ENCODE measurements around the gene BHLHE23. TPM values are rescaled to one million over a fixed set of nuclear protein-coding genes. Genes with fewer than 3 reads are reported as not detected.

BHLHE23 gene
- total RNA-seq, 2 experiments from 2014 or later, result not detected

- no peak overlapping the region for H3K4me3 Mint-ChIP-seq
- H3K27ac Mint-ChIP-seq, result no peak overlapping the region
- peaks cover 12% of the 10 kb centered on the region for H3K27me3 Mint-ChIP-seq
- no peaks in the 10 kb centered on the region for H3K36me3 Mint-ChIP-seq
- DNase-seq, result no peak
- H3K9me3 Mint-ChIP-seq, result no peaks in the 10 kb centered on the region
- H3K4me1 Mint-ChIP-seq, result peaks cover 5% of the 10 kb centered on the region
These were observed 16.5 kb upstream of the BHLHE23 start for GRCh38 chr20:63023071-63023935.

DNA sequence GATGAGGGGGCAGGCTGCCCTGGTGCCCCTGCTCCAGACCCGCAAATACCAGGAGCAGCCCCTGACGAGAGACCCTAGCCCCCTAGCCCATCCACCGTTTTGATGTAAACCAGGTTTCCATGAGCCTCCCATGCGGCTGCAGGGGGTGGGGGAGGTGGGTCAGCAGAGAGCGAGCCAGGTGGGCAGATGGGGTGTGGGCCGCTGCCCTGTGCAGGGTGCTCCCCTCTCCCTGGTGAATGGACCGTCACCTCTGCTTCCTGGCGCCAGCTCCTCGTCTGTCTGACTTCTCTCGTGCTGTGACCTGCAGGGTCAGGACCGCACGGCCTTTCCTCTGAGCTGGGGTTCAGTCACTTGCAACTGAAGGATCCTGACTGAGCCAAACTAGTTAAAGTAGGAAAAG, 15.7 kb upstream of the BHLHE23 start:
- peaks cover 3% of the 10 kb centered on the region for H3K4me1 Mint-ChIP-seq
- no peaks in the 10 kb centered on the region for H3K9me3 Mint-ChIP-seq
- H3K27ac Mint-ChIP-seq, result no peak overlapping the region
- DNase-seq, result no peak
- peaks cover 5% of the 10 kb centered on the region for H3K27me3 Mint-ChIP-seq
- H3K4me3 Mint-ChIP-seq, result no peak overlapping the region
- H3K36me3 Mint-ChIP-seq, result no peaks in the 10 kb centered on the region

DNA sequence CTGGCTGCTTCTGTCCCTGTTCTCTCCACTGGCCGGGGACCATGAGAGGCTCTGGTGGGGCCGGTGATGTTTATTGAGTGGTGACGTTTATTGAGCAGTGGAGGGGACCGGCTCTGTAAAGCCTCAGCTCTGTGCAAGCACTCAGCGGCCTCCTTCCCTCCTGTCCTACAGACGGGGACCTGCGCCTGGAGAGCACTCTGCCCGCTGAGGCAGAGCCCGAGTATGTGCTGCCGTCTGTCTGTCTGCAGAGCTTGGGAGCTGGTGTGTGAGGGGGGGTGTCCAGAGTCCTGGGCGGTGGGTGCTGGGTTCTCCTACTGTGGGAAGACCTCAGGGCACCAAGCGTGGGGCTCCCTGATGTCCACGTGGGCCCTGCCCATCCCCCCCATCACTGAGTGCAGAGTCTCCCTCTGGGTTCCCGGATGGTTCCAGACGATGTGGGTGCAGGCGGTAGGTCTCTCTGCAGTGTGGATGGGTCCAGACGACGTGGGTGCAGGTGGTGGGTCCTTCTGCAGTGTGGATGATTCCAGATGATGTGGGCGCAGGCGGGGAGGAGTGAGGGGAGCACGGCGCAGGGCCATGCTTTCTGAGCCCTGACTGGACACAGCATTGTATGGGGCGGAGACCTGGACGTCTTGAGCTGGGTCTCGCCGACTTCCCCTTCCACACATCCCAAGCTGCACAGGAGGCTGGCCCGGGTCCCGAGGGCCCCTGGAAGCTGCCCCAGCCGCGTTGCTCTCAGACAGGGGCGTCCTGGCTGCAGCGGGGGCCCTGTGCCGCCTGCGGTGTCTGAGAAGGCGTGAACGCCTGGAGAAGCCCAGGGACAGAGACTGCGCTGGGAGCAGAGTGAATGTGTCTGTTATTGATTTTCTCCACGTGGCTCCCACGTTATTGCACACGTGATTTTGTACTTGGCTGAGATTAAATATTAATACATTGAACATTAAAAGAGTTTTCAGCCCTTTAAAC, 14.9 kb upstream of the BHLHE23 start:
- H3K27ac Mint-ChIP-seq, result no peak overlapping the region

DNA sequence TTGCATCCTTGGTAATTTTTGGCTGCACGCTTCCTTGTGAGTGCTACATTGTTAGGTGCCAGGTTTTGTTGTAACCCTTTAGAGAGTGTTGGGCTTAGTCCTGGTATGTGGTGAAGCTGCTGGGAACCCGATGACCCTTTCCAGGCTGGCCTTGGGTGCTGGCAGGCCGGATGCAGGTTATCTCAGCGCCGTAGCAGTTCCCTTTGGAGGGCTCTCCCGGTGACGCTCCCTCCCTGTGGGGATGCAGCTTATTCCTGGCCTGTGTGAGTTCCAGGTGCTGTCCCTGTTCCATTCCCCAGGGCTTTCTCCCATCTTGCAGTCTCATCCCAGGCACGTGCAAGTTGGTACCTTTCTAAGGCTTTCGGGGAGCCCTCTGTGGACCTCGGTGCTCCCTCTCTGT, 13.9 kb upstream of the BHLHE23 start:
- Mint-ChIP-seq H3K27me3 (peaks cover 11% of the 10 kb centered on the region), H3K9me3 (no peaks in the 10 kb centered on the region), H3K4me1 (peaks cover under 1% of the 10 kb centered on the region), H3K27ac (no peak overlapping the region), H3K4me3 (no peak overlapping the region), H3K36me3 (peaks cover 2% of the 10 kb centered on the region)
- DNase-seq, result no peak

More for the DNA sequence above, 14.9 kb upstream of the BHLHE23 start:
- Mint-ChIP-seq H3K4me3 (no peak overlapping the region), H3K9me3 (no peaks in the 10 kb centered on the region), H3K27me3 (peaks cover 3% of the 10 kb centered on the region), H3K4me1 (peaks cover 3% of the 10 kb centered on the region), H3K36me3 (peaks cover under 1% of the 10 kb centered on the region)
- DNase-seq, result no peak

DNA sequence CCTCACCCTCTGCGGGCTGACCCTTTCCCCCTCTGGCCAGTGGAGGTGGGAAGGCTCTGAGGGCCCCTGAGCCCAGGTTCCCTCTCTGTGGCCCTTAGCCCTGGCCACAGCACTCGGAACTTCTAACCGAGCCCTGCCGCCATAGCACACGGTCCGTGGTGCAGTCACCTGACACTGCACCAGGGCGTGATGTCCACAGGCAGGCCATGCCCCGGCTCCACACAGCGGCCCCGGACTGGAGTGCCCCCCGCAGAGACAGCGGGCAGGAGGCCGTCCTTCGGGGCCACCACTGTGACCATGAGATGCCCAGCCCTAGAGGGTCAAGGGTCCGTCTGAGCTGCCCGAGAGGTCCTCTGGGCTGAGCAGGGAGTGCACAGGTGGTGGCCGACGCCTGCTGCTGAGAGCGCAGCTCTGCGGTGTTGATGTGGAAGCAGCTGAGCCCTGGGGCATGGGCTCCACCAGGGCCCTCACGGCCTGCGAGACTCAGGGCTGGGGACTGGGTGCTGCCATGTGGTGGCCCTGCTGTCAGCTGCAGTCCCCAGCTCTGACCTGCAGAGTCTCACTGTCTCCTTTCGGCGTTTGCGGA, 11.2 kb upstream of the BHLHE23 start:
- peaks cover 2% of the 10 kb centered on the region for H3K4me1 Mint-ChIP-seq
- peaks cover 34% of the 10 kb centered on the region for H3K27me3 Mint-ChIP-seq
- no peak overlapping the region for H3K27ac Mint-ChIP-seq
- DNase-seq, result no peak
- H3K36me3 Mint-ChIP-seq, result peaks cover 8% of the 10 kb centered on the region
- H3K4me3 Mint-ChIP-seq, result no peak overlapping the region
- H3K9me3 Mint-ChIP-seq, result peaks cover 14% of the 10 kb centered on the region

- Mint-ChIP-seq H3K9me3 (peaks cover 16% of the 10 kb centered on the region), H3K27me3 (peaks cover 39% of the 10 kb centered on the region), H3K27ac (no peak overlapping the region), H3K4me1 (peaks cover 2% of the 10 kb centered on the region), H3K4me3 (no peak overlapping the region), H3K36me3 (peaks cover 8% of the 10 kb centered on the region)
- no peak for DNase-seq
These were observed 10.5 kb upstream of the BHLHE23 start for GRCh38 chr20:63017076-63017825.

DNA sequence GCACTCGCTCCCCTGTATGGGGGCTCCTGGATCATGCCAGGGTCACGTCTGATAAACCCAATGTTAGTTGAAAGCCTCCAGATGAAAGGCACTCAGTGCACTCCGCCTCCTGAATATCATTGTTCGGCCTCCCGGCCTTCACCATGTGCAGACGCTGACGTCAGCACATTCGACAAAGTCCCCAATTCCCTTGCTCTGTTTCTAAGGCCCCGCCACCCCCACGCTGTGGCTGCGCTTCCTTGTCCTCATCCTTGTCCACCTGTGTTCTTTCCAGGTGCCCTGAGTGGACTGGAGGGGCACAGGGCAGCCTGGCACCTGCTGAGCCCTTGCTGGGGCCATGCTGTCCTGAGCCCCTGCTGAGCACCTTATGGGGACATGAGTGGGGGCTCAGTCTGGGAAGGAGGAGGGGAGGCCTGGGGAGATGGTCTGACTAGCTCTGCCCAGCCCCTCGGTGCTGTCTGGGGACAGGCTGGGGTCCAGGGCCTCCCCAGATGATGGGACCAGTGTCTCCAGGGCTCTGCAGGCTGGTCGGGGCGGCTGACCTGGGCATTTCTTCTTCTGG, 9.8 kb upstream of the BHLHE23 start:
- no peak overlapping the region for H3K4me3 Mint-ChIP-seq
- H3K27ac Mint-ChIP-seq, result no peak overlapping the region
- H3K36me3 Mint-ChIP-seq, result peaks cover 8% of the 10 kb centered on the region
- peaks cover 39% of the 10 kb centered on the region for H3K27me3 Mint-ChIP-seq
- H3K4me1 Mint-ChIP-seq, result peaks cover 2% of the 10 kb centered on the region
- DNase-seq, result no peak
- peaks cover 16% of the 10 kb centered on the region for H3K9me3 Mint-ChIP-seq

GRCh38 chr20:63015662-63016361, 9.0 kb upstream of the BHLHE23 start:
- H3K9me3 Mint-ChIP-seq, result peaks cover 16% of the 10 kb centered on the region
- H3K4me1 Mint-ChIP-seq, result peaks cover 2% of the 10 kb centered on the region
- H3K27me3 Mint-ChIP-seq, result peaks cover 39% of the 10 kb centered on the region
- H3K4me3 Mint-ChIP-seq, result no peak overlapping the region
- DNase-seq, result no peak
- peaks cover 8% of the 10 kb centered on the region for H3K36me3 Mint-ChIP-seq
- H3K27ac Mint-ChIP-seq, result no peak overlapping the region

GRCh38 chr20:63015147-63015661, 8.4 kb upstream of the BHLHE23 start:
- H3K4me3 Mint-ChIP-seq, result no peak overlapping the region
- peaks cover 39% of the 10 kb centered on the region for H3K27me3 Mint-ChIP-seq
- peaks cover 16% of the 10 kb centered on the region for H3K9me3 Mint-ChIP-seq
- H3K4me1 Mint-ChIP-seq, result peaks cover 6% of the 10 kb centered on the region
- H3K36me3 Mint-ChIP-seq, result peaks cover 8% of the 10 kb centered on the region
- DNase-seq, result no peak
- H3K27ac Mint-ChIP-seq, result no peak overlapping the region

DNA sequence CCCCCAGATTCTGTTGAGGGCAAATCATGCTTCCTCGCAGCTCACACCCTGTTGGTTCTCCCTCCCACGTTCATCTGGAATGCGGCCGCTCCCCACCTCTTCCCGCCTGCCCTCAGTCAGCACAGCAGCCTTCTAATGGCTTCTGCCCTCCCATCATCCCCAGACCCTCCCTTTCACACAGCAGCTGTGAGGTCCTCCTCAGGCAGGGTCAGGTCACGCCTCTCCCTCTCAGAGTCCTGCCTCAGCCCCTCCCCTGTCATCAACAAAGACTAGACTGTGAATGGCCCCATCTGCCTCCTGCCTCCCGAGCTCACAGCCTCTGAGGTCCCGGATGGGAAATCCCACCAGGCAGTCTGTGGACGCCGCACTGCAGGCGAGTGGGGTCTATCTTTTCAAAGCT, 7.9 kb upstream of the BHLHE23 start:
- no peak for DNase-seq
- Mint-ChIP-seq H3K36me3 (peaks cover 8% of the 10 kb centered on the region), H3K4me1 (peaks cover 11% of the 10 kb centered on the region), H3K4me3 (no peak overlapping the region), H3K27me3 (peaks cover 39% of the 10 kb centered on the region), H3K27ac (no peak overlapping the region), H3K9me3 (peaks cover 16% of the 10 kb centered on the region)

DNA sequence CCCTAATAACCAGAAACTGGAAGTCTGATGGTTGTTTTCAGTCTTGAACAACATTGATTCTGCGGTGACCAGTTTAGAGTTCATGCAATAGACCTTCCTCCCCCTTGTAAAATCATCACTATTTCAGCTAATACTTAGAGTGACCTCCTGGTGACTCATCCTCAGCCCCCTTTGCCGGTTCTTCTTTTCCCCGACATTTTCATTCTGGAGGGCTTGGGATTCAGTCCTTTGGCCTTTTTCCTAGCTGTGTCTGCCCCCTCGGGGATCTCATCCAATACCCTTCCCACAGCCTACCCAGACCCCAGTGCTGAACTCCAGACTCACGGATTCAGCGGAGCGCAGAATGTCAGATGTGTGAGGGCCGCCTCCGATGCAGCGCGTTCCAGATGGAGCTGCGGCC, 7.5 kb upstream of the BHLHE23 start:
- Mint-ChIP-seq H3K4me1 (peaks cover 11% of the 10 kb centered on the region), H3K9me3 (peaks cover 16% of the 10 kb centered on the region), H3K27me3 (peaks cover 39% of the 10 kb centered on the region), H3K27ac (no peak overlapping the region), H3K4me3 (no peak overlapping the region), H3K36me3 (peaks cover 8% of the 10 kb centered on the region)
- no peak for DNase-seq

DNA sequence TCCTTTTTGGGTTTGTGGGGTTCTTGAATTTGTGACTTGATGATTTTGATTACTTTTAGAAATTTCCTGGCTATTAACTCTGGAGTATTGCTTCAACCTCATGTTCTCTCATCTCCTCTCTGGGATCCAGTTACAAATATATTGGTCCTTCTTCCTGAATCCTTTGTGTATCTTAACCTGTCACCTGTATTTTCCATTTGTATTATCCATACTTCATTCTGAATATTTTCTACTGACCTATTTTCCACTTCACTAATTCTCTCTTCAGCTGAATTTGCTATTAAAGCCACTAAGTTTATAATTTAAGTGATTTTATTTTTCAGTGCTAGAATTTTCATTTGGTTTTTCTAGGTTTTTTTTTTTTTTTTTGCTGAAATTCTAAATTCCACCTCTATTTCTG, 6.4 kb upstream of the BHLHE23 start:
- H3K27ac Mint-ChIP-seq, result no peak overlapping the region
- no peak for DNase-seq
- H3K36me3 Mint-ChIP-seq, result peaks cover 8% of the 10 kb centered on the region
- peaks cover 50% of the 10 kb centered on the region for H3K27me3 Mint-ChIP-seq
- peaks cover 16% of the 10 kb centered on the region for H3K9me3 Mint-ChIP-seq
- peaks cover 14% of the 10 kb centered on the region for H3K4me1 Mint-ChIP-seq
- no peak overlapping the region for H3K4me3 Mint-ChIP-seq

- no peak for DNase-seq
- Mint-ChIP-seq H3K4me1 (peaks cover 16% of the 10 kb centered on the region), H3K27me3 (peaks cover 57% of the 10 kb centered on the region), H3K9me3 (peaks cover 16% of the 10 kb centered on the region), H3K36me3 (peaks cover 8% of the 10 kb centered on the region), H3K4me3 (no peak overlapping the region), H3K27ac (no peak overlapping the region)
These were observed 5.0 kb upstream of the BHLHE23 start for GRCh38 chr20:63011798-63012197.
